GM10266 (cell line): ENCODE data around the gene PROP1.
"Not testable (repeated sequence)": the region's sequence is repeated elsewhere in the genome, so short reads cannot be mapped to it uniquely, and the experiment has no call there.

Experiments
- DNase-seq: peaks from one replicate; pipeline ENCODE4 v3.0.0; 2012; ENCODE audit errors: extremely low spot score
- CTCF ChIP-seq: IDR thresholded peaks from 2 replicates; pipeline ENCODE4 v1.5.1; 2012; ENCODE audit warnings: mild to moderate bottlenecking, low read depth; ENCODE audit not compliant: control insufficient read depth, insufficient read depth; ENCODE audit errors: missing control alignments

PROP1 gene

GRCh38 chr5:177984584-177985206 is 11.3 kb downstream of the PROP1 start:
- no peak for TF ChIP-seq CTCF
- no peak for DNase-seq

GRCh38 chr5:177983763-177984583 is 12.1 kb downstream of the PROP1 start:
- no peak for DNase-seq
- no peak for TF ChIP-seq CTCF

- no peak for DNase-seq
- no peak for TF ChIP-seq CTCF
Observed at GRCh38 chr5:177982956-177983355, 13.1 kb downstream of the PROP1 start.

- TF ChIP-seq CTCF, result peak; percentile 10
- DNase-seq, result peak; percentile 59
Observed at GRCh38 chr5:177982072-177982727, 13.8 kb downstream of the PROP1 start.

GRCh38 chr5:177981296-177982071 is 14.6 kb downstream of the PROP1 start:
- no peak for TF ChIP-seq CTCF
- no peak for DNase-seq

GRCh38 chr5:177980743-177981151 is 15.3 kb downstream of the PROP1 start:
- TF ChIP-seq CTCF, result no peak
- no peak for DNase-seq

- not testable (repeated sequence) for DNase-seq
Observed at GRCh38 chr5:177977600-177977999, 18.4 kb downstream of the PROP1 start.
